Measurements from ENCODE around the gene CAMKK2.
A peak's percentile ranks its signal among the peaks of the same experiment; 100 is the strongest.

CAMKK2 gene

GRCh38 chr12:121209624-121210572 lies 86.6 kb downstream of the CAMKK2 start, which contains the start of gene P2RX4 (continued):
- TF ChIP-seq, protein P1, sequence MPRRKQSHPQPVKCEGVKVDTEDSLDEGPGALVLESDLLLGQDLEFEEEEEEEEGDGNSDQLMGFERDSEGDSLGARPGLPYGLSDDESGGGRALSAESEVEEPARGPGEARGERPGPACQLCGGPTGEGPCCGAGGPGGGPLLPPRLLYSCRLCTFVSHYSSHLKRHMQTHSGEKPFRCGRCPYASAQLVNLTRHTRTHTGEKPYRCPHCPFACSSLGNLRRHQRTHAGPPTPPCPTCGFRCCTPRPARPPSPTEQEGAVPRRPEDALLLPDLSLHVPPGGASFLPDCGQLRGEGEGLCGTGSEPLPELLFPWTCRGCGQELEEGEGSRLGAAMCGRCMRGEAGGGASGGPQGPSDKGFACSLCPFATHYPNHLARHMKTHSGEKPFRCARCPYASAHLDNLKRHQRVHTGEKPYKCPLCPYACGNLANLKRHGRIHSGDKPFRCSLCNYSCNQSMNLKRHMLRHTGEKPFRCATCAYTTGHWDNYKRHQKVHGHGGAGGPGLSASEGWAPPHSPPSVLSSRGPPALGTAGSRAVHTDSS (tag by site-specific recombination; IDR thresholded peaks at IDR 0.05) = peak; percentile 37; the same call in 1 of the 2 replicates
- TF ChIP-seq IKZF3 (tag by site-specific recombination; IDR thresholded peaks at IDR 0.05) (peak; percentile 66), ZNF114 (tag by site-specific recombination; IDR thresholded peaks at IDR 0.05) (no peak), SP3 (tag by site-specific recombination; IDR thresholded peaks at IDR 0.05) (peak; percentile 68), ZBTB20 (tag by site-specific recombination; IDR thresholded peaks at IDR 0.05) (peak; percentile 93), ZNF776 (tag by site-specific recombination; IDR thresholded peaks at IDR 0.05; ENCODE audit: borderline replicate concordance) (no peak), ZNF629 (tag by site-specific recombination; IDR thresholded peaks at IDR 0.05) (peak; percentile 24; the same call in 1 of the 2 replicates), ZSCAN18 (tag by site-specific recombination; IDR thresholded peaks at IDR 0.05) (0 out of 2 replicates have a peak, but pooled peaks have one; percentile 36), KLF17 (tag by site-specific recombination; IDR thresholded peaks at IDR 0.05) (peak; percentile 84; the same call in 1 of the 2 replicates), ZBTB17 (tag by site-specific recombination; IDR thresholded peaks at IDR 0.05) (peak; percentile 95), MZF1 (tag by site-specific recombination; IDR thresholded peaks at IDR 0.05; ENCODE audit: borderline replicate concordance) (no peak), ZNF112 (tag by site-specific recombination; IDR thresholded peaks at IDR 0.05) (no peak), KLF9 (tag by site-specific recombination; IDR thresholded peaks at IDR 0.05; ENCODE audit: low read depth) (peak; percentile 65), ZNF266 (tag by site-specific recombination; IDR thresholded peaks at IDR 0.05; ENCODE audit: low read depth) (no peak), PBX3 (CRISPR knock-in tag; IDR thresholded peaks at IDR 0.05) (peak; percentile 74; the same call in 1 of the 2 replicates), ZNF701 (tag by site-specific recombination; IDR thresholded peaks at IDR 0.05) (no peak), ZBTB26 (tag by site-specific recombination; optimal IDR thresholded peaks at IDR 0.05) (peak; percentile 97), WT1 (tag by site-specific recombination; IDR thresholded peaks at IDR 0.05) (0 out of 2 replicates have a peak, but pooled peaks have one; percentile 27), PRDM10 (tag by site-specific recombination; IDR thresholded peaks at IDR 0.05) (0 out of 2 replicates have a peak, but pooled peaks have one; percentile 6), KLF10 (tag by site-specific recombination; IDR thresholded peaks at IDR 0.05) (0 out of 2 replicates have a peak, but pooled peaks have one; percentile 68)
- TF ChIP-seq, protein P2, sequence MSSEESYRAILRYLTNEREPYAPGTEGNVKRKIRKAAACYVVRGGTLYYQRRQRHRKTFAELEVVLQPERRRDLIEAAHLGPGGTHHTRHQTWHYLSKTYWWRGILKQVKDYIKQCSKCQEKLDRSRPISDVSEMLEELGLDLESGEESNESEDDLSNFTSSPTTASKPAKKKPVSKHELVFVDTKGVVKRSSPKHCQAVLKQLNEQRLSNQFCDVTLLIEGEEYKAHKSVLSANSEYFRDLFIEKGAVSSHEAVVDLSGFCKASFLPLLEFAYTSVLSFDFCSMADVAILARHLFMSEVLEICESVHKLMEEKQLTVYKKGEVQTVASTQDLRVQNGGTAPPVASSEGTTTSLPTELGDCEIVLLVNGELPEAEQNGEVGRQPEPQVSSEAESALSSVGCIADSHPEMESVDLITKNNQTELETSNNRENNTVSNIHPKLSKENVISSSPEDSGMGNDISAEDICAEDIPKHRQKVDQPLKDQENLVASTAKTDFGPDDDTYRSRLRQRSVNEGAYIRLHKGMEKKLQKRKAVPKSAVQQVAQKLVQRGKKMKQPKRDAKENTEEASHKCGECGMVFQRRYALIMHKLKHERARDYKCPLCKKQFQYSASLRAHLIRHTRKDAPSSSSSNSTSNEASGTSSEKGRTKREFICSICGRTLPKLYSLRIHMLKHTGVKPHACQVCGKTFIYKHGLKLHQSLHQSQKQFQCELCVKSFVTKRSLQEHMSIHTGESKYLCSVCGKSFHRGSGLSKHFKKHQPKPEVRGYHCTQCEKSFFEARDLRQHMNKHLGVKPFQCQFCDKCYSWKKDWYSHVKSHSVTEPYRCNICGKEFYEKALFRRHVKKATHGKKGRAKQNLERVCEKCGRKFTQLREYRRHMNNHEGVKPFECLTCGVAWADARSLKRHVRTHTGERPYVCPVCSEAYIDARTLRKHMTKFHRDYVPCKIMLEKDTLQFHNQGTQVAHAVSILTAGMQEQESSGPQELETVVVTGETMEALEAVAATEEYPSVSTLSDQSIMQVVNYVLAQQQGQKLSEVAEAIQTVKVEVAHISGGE (tag by site-specific recombination; conservative IDR thresholded peaks at IDR 0.05; ENCODE audit: low read depth) = peak; percentile 37; the same call in 1 of the 2 replicates
- TF ChIP-seq, protein P3, sequence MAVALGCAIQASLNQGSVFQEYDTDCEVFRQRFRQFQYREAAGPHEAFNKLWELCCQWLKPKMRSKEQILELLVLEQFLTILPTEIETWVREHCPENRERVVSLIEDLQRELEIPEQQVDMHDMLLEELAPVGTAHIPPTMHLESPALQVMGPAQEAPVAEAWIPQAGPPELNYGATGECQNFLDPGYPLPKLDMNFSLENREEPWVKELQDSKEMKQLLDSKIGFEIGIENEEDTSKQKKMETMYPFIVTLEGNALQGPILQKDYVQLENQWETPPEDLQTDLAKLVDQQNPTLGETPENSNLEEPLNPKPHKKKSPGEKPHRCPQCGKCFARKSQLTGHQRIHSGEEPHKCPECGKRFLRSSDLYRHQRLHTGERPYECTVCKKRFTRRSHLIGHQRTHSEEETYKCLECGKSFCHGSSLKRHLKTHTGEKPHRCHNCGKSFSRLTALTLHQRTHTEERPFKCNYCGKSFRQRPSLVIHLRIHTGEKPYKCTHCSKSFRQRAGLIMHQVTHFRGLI (tag by site-specific recombination; IDR thresholded peaks at IDR 0.05) = peak; percentile 52; the same call in 1 of the 2 replicates
